CD4-positive, alpha-beta memory T cell (primary cell): ENCODE results near the gene GLRA3. TPM values are rescaled to one million over a fixed set of nuclear protein-coding genes. Genes with fewer than 3 reads are reported as not detected.

Source experiments
- CTCF ChIA-PET: fragments of 350-600 bp; sonication (Branson Sonifier 250); formaldehyde crosslinking; loops from one replicate; lab custom pipeline; 2021; ENCODE audit warnings: inconsistent platforms; ENCODE audit not compliant: partially characterized antibody; lab: Charles Lee
- POLR2A ChIA-PET: fragments of 350-600 bp; sonication (Branson Sonifier 250); formaldehyde crosslinking; loops from one replicate; lab custom pipeline; 2021; ENCODE audit not compliant: partially characterized antibody; lab: Charles Lee
- DNase-seq, 5 donors: peaks; one replicate each; pipeline versions ENCODE4 v3.0.0 to v3.0.0-alpha.2; 2020 to 2022; ENCODE audit warnings: mixed read lengths in 1 of 5
- H3K27ac ChIP-seq: one replicate; pipeline ENCODE4 v1.7.0; 2013; ENCODE audit warnings: low read depth, low read length
- H3K27me3 ChIP-seq: 2 replicates; pipeline ENCODE4 v1.7.0; 2013; ENCODE audit warnings: mild to moderate bottlenecking, low read length, moderate library complexity; ENCODE audit not compliant: insufficient read depth
- H3K36me3 ChIP-seq: 2 replicates; pipeline ENCODE4 v1.7.0; 2013; ENCODE audit warnings: mild to moderate bottlenecking, low read length, moderate library complexity; ENCODE audit not compliant: insufficient read depth
- H3K4me1 ChIP-seq: 2 replicates; pipeline ENCODE4 v1.7.0; 2013; ENCODE audit warnings: mild to moderate bottlenecking, low read length, moderate library complexity; ENCODE audit not compliant: insufficient read depth
- H3K4me3 ChIP-seq, 2 donors: one replicate each; pipeline ENCODE4 v1.7.0; 2013; ENCODE audit warnings: low read length in 2 of 2, mild to moderate bottlenecking in 1 of 2
- H3K9me3 ChIP-seq, 2 donors: one replicate each; pipeline ENCODE4 v1.7.0; 2013; ENCODE audit warnings: low read length in 2 of 2, control low read depth in 1 of 2; ENCODE audit not compliant: control insufficient read depth in 1 of 2
- H3K27ac Mint-ChIP-seq, 7 donors: one replicate each; pipeline ENCODE4 v1.8.0; 2020 to 2021; ENCODE audit warnings: mixed read lengths in 7 of 7, mild to moderate bottlenecking in 6 of 7, inconsistent platforms in 3 of 7, moderate library complexity in 3 of 7
- H3K27me3 Mint-ChIP-seq, 2 donors: one replicate each; pipeline ENCODE4 v1.8.0; 2020 to 2021; ENCODE audit warnings: mixed read lengths in 2 of 2
- H3K36me3 Mint-ChIP-seq, 2 donors: one replicate each; pipeline ENCODE4 v1.8.0; 2020 to 2021; ENCODE audit warnings: mixed read lengths in 2 of 2, inconsistent platforms in 1 of 2, mild to moderate bottlenecking in 1 of 2
- H3K4me1 Mint-ChIP-seq, 4 donors: one replicate each; pipeline ENCODE4 v1.8.0; 2020 to 2021; ENCODE audit warnings: mixed read lengths in 4 of 4, mild to moderate bottlenecking in 1 of 4
- H3K4me3 Mint-ChIP-seq, 8 donors: one replicate each; pipeline ENCODE4 v1.8.0; 2020 to 2021; ENCODE audit warnings: mixed read lengths in 8 of 8, mild to moderate bottlenecking in 7 of 8, moderate library complexity in 6 of 8, inconsistent platforms in 3 of 8
- H3K9me3 Mint-ChIP-seq, 8 donors: one replicate each; pipeline ENCODE4 v1.8.0; 2020 to 2021; ENCODE audit warnings: mixed read lengths in 8 of 8, mild to moderate bottlenecking in 5 of 8, inconsistent platforms in 3 of 8, moderate library complexity in 1 of 8
- intact Hi-C: fragments of 100-400 bp; cut with micrococcal nuclease; formaldehyde crosslinking; loops from one replicate; pipeline ENCODE4 v1.15.1; 2023
- polyA plus RNA-seq, 2 donors: library from polyadenylated mRNA; unstranded; fragments of 300-500 nt; fragmentation: Illumina TruSeq; gene quantifications; one replicate each; pipeline ENCODE4 v1.2.3, GENCODE V29; 2021
- total RNA-seq, 2 experiments: library from RNA; stranded (reverse); gene quantifications; one replicate each; pipeline ENCODE4 v1.2.3, GENCODE V29; 2021

GLRA3 gene
- total and polyA plus RNA-seq, 4 experiments from 2014 or later: not detected

- Histone ChIP-seq H3K9me3 (no peaks in the 10 kb centered on the region), H3K4me1 (no peaks in the 10 kb centered on the region), H3K27me3 (no peaks in the 10 kb centered on the region), H3K4me3 (no peak overlapping the region), H3K36me3 (no peaks in the 10 kb centered on the region), H3K27ac (no peak overlapping the region)
- H3K4me1 Mint-ChIP-seq: no peaks in the 10 kb centered on the region
- CTCF ChIA-PET: no interaction called here
- peaks cover 0 to 2% (median 0%) of the 10 kb centered on the region in 8 donors for H3K9me3 Mint-ChIP-seq
- intact Hi-C loops: no loop called here
- no peaks in the 10 kb centered on the region for H3K27me3 Mint-ChIP-seq
- POLR2A ChIA-PET: no interaction called here
- DNase-seq: no peak
- no peak overlapping the region for H3K4me3 Mint-ChIP-seq
- H3K36me3 Mint-ChIP-seq: no peaks in the 10 kb centered on the region
- no peak overlapping the region for H3K27ac Mint-ChIP-seq
Observed at GRCh38 chr4:174752026-174752425, 77.0 kb downstream of the GLRA3 start.

DNA sequence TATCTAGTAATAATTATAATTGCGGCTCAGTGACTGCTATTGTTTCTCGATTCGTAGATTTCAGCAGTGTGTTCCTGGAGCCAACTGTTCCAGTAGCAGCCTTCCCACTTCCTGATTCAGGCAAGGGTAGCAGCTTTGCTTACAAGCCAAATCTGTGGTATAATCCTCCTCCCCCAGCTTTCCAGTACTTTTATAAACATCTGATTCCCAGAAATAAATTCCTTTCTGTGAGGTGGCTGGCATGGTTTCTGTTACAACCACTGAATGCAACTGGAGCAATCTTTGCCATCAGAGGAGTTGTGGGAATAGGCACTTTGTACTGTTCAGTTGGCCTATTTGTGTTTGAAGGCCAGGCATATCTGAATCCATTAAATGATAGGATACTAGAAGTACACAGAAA lies 80.0 kb downstream of the GLRA3 start:
- H3K36me3 Mint-ChIP-seq: no peaks in the 10 kb centered on the region
- H3K27me3 Mint-ChIP-seq: no peaks in the 10 kb centered on the region
- ChIA-PET CTCF (no interaction called here), POLR2A (no interaction called here)
- DNase-seq: no peak
- Histone ChIP-seq H3K36me3 (no peaks in the 10 kb centered on the region), H3K9me3 (no peaks in the 10 kb centered on the region), H3K27ac (no peak overlapping the region), H3K27me3 (no peaks in the 10 kb centered on the region), H3K4me3 (no peak overlapping the region), H3K4me1 (no peaks in the 10 kb centered on the region)
- H3K4me3 Mint-ChIP-seq: no peak overlapping the region
- peaks cover 2 to 16% (median 6%) of the 10 kb centered on the region in 8 donors for H3K9me3 Mint-ChIP-seq
- H3K4me1 Mint-ChIP-seq: no peaks in the 10 kb centered on the region
- intact Hi-C loops: no loop called here
- H3K27ac Mint-ChIP-seq: no peak overlapping the region

DNA sequence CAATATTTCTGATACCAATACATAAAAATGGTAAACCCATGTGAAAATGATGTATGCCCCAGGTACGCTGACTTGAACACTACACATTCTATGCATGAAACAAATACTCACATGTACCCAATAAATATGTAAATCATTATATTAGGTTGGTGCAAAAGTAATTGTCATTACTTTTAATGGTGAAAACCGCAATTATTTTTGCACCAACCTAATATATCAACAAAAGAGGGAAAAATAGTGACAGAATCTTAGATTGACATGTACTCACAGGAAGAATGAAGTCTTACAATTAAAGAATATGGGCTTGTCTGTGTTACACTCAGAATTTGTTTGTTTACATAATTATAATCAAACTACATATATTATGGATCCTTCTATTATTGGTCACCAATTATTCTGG lies 82.3 kb downstream of the GLRA3 start:
- no peaks in the 10 kb centered on the region for H3K4me1 Mint-ChIP-seq
- intact Hi-C loops: no loop called here
- Histone ChIP-seq H3K27ac (no peak overlapping the region), H3K9me3 (no peaks in the 10 kb centered on the region), H3K27me3 (no peaks in the 10 kb centered on the region), H3K4me3 (no peak overlapping the region), H3K4me1 (no peaks in the 10 kb centered on the region), H3K36me3 (no peaks in the 10 kb centered on the region)
- H3K27me3 Mint-ChIP-seq: no peaks in the 10 kb centered on the region
- CTCF ChIA-PET: interaction anchor here (0.6 kb wide), 1 partner anchor 386 kb away, joined by 3 read pairs; no protein-coding TSS in a partner anchor
- POLR2A ChIA-PET: no interaction called here
- H3K4me3 Mint-ChIP-seq: no peak overlapping the region
- DNase-seq: no peak
- no peaks in the 10 kb centered on the region for H3K36me3 Mint-ChIP-seq
- H3K27ac Mint-ChIP-seq: no peak overlapping the region
- peaks cover 2 to 16% (median 7%) of the 10 kb centered on the region in 8 donors for H3K9me3 Mint-ChIP-seq

DNA sequence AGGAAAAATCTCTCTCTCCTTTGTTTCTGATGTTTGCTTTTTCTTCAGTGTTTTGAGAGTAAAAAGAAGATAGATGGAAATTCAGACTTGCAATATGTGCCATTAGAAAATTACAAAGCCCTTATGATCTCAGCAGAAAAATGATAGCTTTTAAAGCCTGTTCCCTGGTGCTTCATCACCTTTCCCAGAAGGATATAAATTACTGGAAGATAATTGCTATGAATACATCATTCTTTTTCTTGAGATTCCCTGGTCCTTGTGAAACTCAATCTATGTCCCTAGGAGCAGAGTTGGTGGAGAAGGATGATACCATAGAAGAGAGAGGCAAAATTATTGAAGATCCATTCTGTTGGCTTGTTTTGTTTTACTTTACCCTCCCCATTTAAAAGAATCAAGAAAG lies 86.5 kb downstream of the GLRA3 start:
- no peaks in the 10 kb centered on the region for H3K9me3 ChIP-seq
- H3K36me3 ChIP-seq: no peaks in the 10 kb centered on the region
- no peak overlapping the region for H3K4me3 ChIP-seq
- Mint-ChIP-seq H3K4me1 (no peaks in the 10 kb centered on the region), H3K36me3 (no peaks in the 10 kb centered on the region), H3K4me3 (no peak overlapping the region), H3K27me3 (no peaks in the 10 kb centered on the region), H3K9me3 (peaks cover 5 to 16% (median 7%) of the 10 kb centered on the region in 8 donors), H3K27ac (no peak overlapping the region)
- ChIA-PET POLR2A (no interaction called here), CTCF (no interaction called here)
- H3K27me3 ChIP-seq: no peaks in the 10 kb centered on the region
- intact Hi-C loops: no loop called here
- DNase-seq: no peak
- H3K4me1 ChIP-seq: no peaks in the 10 kb centered on the region
- no peak overlapping the region for H3K27ac ChIP-seq

DNA sequence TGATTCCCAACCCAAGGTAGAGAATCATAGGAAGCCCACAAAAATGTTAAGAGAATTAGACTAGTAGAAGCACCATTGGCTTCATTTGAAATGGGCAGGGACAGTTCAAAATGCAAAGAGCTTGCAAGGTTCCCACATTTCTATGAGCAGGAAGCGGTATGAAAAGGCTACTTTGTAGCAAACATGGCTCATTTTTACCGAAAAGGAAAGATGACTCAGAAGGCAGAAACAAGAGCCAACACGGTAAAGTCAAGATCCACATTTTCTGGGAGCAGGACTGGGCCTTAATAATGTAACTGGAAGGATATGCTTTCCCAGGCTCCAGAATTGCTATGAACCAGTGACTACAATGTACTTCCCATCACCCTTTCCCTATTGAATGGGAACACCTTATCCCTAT lies 89.5 kb downstream of the GLRA3 start:
- H3K27me3 Mint-ChIP-seq: no peaks in the 10 kb centered on the region
- Histone ChIP-seq H3K4me1 (no peaks in the 10 kb centered on the region), H3K4me3 (no peak overlapping the region), H3K36me3 (no peaks in the 10 kb centered on the region), H3K27ac (no peak overlapping the region), H3K27me3 (no peaks in the 10 kb centered on the region), H3K9me3 (no peaks in the 10 kb centered on the region)
- no peaks in the 10 kb centered on the region for H3K4me1 Mint-ChIP-seq
- H3K36me3 Mint-ChIP-seq: no peaks in the 10 kb centered on the region
- no peak overlapping the region for H3K27ac Mint-ChIP-seq
- peaks cover 0 to 6% (median 3%) of the 10 kb centered on the region in 8 donors for H3K9me3 Mint-ChIP-seq
- DNase-seq: no peak
- ChIA-PET CTCF (no interaction called here), POLR2A (no interaction called here)
- intact Hi-C loops: no loop called here
- H3K4me3 Mint-ChIP-seq: no peak overlapping the region

DNA sequence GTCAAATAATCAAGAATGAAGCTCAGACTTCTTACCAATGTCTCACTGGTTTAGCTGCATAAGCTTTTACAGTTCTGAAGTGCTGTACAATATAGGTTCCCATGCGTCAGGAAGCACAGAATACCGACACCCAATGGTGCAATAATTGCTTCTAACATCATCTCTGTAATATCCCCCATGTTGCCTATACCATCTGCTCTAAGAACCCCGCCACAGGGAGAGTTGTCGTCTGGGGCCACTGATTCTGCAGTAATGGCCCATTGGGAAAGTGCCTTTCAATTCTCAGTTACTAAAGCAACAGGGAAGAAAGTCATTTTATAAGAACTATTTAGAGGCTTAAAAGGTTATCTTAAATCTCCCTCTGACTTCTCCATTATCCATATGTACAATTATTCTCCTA lies 94.9 kb downstream of the GLRA3 start:
- peaks cover 0 to 6% (median 0%) of the 10 kb centered on the region in 8 donors for H3K9me3 Mint-ChIP-seq
- no peak overlapping the region for H3K27ac Mint-ChIP-seq
- H3K4me3 Mint-ChIP-seq: no peak overlapping the region
- ChIA-PET POLR2A (no interaction called here), CTCF (no interaction called here)
- H3K4me1 ChIP-seq: no peaks in the 10 kb centered on the region
- H3K4me1 Mint-ChIP-seq: no peaks in the 10 kb centered on the region
- H3K27me3 ChIP-seq: no peaks in the 10 kb centered on the region
- H3K36me3 ChIP-seq: no peaks in the 10 kb centered on the region
- DNase-seq: no peak
- H3K9me3 ChIP-seq: no peaks in the 10 kb centered on the region
- no peak overlapping the region for H3K4me3 ChIP-seq
- H3K27ac ChIP-seq: no peak overlapping the region
- H3K36me3 Mint-ChIP-seq: no peaks in the 10 kb centered on the region
- intact Hi-C loops: no loop called here
- H3K27me3 Mint-ChIP-seq: no peaks in the 10 kb centered on the region

DNA sequence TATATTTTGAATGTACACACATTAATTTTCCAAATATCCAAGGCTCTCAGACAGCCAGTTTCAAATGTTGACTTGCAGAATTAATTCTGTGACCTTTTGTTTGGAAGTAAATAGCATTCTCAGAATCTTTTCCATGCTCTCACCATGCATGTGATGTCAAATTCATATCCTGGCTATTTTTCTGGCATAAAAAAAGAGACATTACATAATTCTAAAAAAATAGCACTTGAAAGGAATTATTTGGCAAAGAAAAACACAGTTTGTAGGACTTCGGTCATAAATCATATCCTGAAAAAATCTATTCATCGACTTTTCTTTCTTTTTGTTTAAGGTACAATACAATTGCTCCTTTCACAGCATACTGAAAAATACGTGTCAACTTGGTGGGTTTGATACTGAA lies 111.2 kb downstream of the GLRA3 start:
- ChIA-PET CTCF (no interaction called here), POLR2A (no interaction called here)
- Mint-ChIP-seq H3K9me3 (no peaks in the 10 kb centered on the region), H3K4me1 (no peaks in the 10 kb centered on the region), H3K36me3 (no peaks in the 10 kb centered on the region), H3K27ac (no peak overlapping the region), H3K4me3 (no peak overlapping the region), H3K27me3 (peaks cover 0 to 1% of the 10 kb centered on the region in 2 donors)
- H3K9me3 ChIP-seq: no peaks in the 10 kb centered on the region
- intact Hi-C loops: no loop called here
- no peaks in the 10 kb centered on the region for H3K27me3 ChIP-seq
- no peaks in the 10 kb centered on the region for H3K4me1 ChIP-seq
- H3K27ac ChIP-seq: no peak overlapping the region
- no peak overlapping the region for H3K4me3 ChIP-seq
- no peak for DNase-seq
- no peaks in the 10 kb centered on the region for H3K36me3 ChIP-seq
